GM12873 (cell line): ENCODE results near the gene CRACR2B.

ENCODE experiments used
- TF ChIP-seq, protein P1 (sequence below): IDR thresholded peaks from 2 replicates; pipeline ENCODE4 v1.5.1; 2012; ENCODE audit warnings: low read depth, mild to moderate bottlenecking, moderate library complexity, low read length, control low read depth; ENCODE audit not compliant: insufficient read depth; ENCODE audit errors: missing control alignments

CRACR2B gene

DNA sequence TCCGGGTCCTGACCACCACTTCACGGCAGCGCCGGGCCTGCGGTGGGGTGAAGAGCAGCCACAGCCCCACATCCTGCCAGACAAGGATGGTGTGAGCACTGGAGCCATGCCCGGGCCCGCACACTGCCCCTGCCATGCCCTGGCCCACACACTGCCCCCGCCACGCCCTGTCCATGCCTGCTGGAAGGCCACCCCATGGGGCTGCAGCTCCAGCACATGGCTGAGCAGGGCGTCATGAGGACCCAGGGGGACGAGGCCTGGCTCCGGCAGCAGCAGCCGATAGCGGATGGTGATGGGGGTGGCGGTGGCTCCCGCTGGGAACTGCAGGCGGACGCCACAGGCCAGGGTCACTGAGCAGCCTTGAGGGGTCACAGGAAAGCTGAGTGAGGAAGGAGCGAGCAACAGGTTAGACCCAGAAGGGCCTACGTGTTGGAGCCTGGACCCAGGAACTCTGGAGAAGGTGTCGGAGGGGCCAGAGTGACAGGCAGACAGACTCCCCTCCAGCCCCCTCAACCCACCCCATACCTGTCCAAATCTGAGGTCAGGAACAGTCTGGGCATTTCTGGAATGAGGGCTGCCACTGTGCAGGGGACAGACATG is 25.6 kb upstream of the CRACR2B start:
- TF ChIP-seq, protein P1, sequence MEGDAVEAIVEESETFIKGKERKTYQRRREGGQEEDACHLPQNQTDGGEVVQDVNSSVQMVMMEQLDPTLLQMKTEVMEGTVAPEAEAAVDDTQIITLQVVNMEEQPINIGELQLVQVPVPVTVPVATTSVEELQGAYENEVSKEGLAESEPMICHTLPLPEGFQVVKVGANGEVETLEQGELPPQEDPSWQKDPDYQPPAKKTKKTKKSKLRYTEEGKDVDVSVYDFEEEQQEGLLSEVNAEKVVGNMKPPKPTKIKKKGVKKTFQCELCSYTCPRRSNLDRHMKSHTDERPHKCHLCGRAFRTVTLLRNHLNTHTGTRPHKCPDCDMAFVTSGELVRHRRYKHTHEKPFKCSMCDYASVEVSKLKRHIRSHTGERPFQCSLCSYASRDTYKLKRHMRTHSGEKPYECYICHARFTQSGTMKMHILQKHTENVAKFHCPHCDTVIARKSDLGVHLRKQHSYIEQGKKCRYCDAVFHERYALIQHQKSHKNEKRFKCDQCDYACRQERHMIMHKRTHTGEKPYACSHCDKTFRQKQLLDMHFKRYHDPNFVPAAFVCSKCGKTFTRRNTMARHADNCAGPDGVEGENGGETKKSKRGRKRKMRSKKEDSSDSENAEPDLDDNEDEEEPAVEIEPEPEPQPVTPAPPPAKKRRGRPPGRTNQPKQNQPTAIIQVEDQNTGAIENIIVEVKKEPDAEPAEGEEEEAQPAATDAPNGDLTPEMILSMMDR: no peak

DNA sequence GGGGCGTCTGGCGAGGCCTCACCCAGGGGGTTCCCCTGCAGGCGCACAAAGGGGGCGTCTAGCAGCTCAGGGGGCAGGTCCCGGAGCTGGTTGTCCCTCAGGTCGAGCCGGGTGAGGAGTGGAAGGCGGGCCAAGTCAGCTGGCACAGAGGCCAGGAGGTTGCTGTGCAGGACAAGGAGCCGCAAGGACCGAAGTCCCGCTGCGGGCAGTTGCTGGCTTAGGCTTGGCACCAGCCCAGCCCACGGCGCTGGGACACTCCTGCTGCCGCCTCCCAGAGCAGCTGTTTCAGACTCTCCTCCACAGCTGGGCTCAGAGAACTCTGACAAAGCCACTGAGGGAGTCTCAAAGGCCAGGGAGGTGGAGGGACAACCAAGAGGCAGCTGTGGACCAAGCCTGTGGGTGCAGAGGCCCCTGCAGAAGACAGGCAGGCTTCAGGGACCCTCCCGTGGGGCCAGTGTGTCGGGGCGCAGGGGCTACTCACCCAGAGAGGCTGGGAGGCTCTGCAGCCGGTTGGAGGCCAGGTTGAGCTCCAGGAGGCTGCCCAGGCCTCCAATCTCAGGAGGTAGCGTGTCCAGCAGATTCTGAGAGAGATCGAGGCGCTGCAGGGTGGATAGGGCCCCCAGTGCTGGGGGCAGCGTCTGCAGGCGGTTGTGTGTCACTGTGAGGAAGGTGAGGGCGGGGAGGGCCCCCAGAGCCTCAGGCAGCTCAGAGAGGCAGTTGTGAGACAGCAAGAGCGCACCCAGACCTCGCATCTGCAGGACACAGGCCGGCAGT is 24.8 kb upstream of the CRACR2B start:
- TF ChIP-seq, protein P1: no peak

DNA sequence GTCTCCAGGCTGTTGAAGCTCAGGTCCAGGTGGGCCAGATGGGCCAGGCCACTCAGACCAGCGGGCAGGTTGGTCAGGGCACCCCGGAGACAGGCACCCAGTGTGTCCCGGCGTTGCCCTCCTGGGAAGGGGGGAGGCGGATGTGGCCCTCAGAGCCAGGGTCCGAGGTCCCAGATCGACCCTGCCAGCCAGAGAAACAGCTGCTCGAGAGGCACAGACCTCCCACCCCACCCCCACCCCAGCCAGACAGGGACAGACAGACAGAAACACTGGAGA is 24.3 kb upstream of the CRACR2B start:
- TF ChIP-seq, protein P1: no peak

DNA sequence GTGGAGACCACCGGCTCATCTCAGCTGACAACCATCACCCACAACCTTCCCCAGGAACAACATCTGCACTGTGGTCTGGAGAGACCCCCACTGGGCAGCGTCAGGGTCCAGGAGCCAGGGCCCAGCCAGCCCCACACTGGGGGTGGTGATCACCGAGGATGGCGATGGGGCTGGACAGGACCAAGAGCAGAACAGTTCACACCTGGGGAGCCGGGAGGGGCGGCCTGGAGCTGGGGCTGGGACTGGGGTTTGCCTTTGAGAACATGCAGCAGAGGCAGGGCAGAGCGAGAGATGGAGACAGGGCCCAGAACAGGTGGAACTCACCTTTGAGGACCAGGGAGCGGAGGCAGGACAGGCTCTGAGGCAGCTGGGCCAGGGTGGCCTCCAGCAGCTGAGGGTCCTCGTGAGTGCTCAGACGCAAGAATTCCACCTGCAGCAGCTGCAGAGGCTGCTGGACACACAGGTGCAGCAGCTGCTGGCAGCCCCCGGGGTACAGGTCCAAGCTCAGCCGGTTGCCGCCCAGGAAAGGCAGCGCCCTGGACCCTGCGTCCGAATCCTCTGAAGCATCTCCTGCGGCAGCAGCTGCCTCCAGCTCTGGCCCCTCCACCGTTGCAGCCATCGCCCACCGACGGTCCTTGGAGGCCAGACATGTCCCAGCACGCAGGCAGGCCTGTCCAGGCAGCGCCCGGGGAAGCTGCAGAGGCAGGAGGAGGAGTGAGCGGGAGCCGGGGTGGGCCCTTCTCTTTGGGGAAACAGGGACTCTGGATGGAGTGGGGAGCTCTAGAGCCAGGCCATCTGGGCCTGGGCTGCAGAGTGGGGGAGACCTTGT is 23.7 kb upstream of the CRACR2B start:
- TF ChIP-seq, protein P1: no peak

DNA sequence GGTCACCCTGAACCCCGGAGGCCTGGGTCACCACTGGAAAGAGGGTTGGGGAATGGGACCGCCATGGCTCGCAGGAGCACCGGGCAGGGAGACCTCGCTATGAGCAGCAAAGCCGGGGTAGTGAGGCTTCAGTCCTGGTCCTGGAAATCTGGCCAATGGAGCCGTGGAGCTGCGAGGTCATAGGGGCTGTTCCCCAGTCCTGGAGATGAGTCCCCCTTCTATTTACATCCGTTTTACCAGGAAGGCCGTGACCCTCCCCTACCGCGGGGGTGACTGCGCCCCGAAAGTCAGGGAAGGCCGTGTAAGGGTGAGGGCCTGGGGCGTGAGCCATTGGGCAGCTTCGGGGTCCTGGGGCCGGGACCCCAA is 23.1 kb upstream of the CRACR2B start:
- TF ChIP-seq, protein P1: no peak

DNA sequence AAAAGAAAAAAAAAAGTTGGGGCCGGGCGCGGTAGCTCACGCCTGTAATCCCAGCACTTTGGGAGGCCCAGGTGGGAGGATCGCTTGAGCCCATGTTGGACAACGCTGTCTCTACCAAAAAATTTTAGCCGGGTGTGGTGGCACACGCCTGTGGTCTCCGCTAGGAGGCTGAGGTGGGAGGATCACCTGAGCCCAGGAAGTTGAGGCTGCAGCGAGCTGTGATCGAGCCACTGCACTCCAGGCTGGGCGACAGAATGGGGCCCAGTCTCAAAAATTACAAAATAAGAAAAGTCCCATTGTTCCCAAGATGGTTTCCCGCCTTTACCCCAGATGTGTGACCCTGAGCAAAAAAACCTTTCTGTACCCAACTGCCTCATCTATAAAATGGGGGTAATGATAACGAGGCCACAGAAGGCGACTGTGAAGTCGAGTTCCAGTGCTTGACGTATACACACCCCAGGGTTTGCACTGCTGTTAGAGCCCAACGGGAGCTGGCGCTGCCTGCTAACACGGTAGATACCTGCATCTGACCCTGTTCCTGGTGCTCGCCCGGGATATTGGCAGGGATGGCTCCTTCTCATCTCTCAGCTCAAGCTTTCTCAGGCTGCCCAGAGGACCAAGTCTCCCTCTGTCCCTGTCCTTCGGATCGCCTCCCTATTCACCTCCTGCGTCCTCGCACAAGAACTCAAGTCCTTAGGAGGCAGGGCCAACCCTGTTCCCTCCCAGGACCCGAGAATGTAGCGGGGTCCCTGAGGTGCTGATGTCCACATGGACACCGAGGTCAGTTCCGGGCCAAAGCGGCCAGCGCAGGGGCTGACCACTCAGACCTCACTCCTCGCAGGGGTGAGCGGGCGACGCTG is 19.1 kb upstream of the CRACR2B start:
- TF ChIP-seq, protein P1: peak; percentile 37
